ENCODE data around the gene PFAS.

- TF ChIP-seq CTCF (IDR thresholded peaks at IDR 0.05; ENCODE audit: control extremely low read depth in 1 of 3, insufficient read depth in 1 of 3, low read depth in 1 of 3, low read length in 3 of 3) (no peak), ZNF274 (IDR thresholded peaks at IDR 0.05; ENCODE audit: borderline replicate concordance, extremely low read depth, low read length) (no peak), NRF1 (IDR thresholded peaks at IDR 0.05; ENCODE audit: low read depth, low read length) (no peak), EP300 (IDR thresholded peaks at IDR 0.05; ENCODE audit: borderline replicate concordance in 1 of 2, low read depth in 2 of 2, low read length in 2 of 2) (no peak), POLR2A (IDR thresholded peaks at IDR 0.05; ENCODE audit: control extremely low read depth in 1 of 2, low read depth in 2 of 2, low read length in 2 of 2) (no peak), RXRA (IDR thresholded peaks at IDR 0.05; ENCODE audit: insufficient read depth, low read depth, low read length) (no peak), TEAD4 (IDR thresholded peaks at IDR 0.05; ENCODE audit: low read depth, low read length) (no peak), CREB1 (IDR thresholded peaks at IDR 0.05) (no peak), SAP30 (IDR thresholded peaks at IDR 0.05; ENCODE audit: insufficient read depth, insufficient replicate concordance, low read length) (no peak)
These were observed 38.2 kb upstream of the PFAS start for GRCh38 chr17:8210761-8211458.
